Measurements from ENCODE around the gene FAM187B. TPM values are rescaled to one million over a fixed set of nuclear protein-coding genes. Genes with fewer than 3 reads are reported as not detected.

FAM187B gene
- total and polyA plus RNA-seq, 8 donors: not detected

DNA sequence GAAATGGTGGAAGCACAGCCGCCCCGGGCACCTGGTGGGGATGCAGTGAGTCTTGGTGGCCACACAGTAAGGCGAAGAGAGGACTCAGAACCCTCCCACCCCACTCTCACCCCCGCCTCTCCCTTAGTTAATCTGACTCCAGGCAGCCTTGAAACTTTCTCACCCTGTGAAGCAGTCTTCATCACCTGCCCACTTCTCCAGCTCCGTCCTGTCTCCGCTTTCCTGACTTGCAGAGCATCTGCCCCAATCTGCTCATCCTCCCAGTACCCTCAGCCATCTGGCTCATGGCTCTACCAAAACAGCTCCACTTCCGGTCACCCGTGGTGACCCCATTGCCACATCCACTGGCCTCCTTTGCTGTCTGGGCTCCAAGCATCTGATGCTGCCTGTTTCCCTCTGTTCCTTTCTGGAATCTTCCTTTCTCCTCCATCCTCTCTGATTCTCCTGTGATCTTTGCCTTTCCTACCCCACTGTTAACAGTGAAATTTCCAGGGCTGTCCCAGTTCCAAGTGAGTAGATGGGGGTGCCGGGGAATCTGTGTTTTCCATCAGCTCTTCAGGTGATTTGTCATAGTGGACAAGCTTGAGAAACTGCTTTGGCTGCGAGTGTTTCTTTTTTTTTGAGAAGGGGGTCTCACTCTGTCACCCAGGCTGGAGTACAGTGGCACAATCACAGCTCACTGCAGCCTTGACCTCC lies 44.6 kb upstream of the FAM187B start:
- DNase-seq (no peak), FAIRE-seq (no peak), ATAC-seq (no peak)
- H3K4me3 ChIP-seq: no peak overlapping the region
- H3K27me3 ChIP-seq: no peaks in the 10 kb centered on the region
- no peaks in the 10 kb centered on the region for H3K9me3 ChIP-seq
- H3K36me3 ChIP-seq: peaks cover 0 to 45% (median 12%) of the 10 kb centered on the region in 3 donors
- H3K4me1 ChIP-seq: peaks cover 3 to 7% (median 6%) of the 10 kb centered on the region in 3 donors
- no peak overlapping the region for H3K27ac ChIP-seq
- 83 to 89% methylated on average over 10 of the region's 10 CpGs for WGBS, 2 donors
- intact Hi-C loops (cut with DNase I): no loop called here
- TF ChIP-seq, protein P1, sequence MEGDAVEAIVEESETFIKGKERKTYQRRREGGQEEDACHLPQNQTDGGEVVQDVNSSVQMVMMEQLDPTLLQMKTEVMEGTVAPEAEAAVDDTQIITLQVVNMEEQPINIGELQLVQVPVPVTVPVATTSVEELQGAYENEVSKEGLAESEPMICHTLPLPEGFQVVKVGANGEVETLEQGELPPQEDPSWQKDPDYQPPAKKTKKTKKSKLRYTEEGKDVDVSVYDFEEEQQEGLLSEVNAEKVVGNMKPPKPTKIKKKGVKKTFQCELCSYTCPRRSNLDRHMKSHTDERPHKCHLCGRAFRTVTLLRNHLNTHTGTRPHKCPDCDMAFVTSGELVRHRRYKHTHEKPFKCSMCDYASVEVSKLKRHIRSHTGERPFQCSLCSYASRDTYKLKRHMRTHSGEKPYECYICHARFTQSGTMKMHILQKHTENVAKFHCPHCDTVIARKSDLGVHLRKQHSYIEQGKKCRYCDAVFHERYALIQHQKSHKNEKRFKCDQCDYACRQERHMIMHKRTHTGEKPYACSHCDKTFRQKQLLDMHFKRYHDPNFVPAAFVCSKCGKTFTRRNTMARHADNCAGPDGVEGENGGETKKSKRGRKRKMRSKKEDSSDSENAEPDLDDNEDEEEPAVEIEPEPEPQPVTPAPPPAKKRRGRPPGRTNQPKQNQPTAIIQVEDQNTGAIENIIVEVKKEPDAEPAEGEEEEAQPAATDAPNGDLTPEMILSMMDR (IDR thresholded peaks at IDR 0.05): no peak

DNA sequence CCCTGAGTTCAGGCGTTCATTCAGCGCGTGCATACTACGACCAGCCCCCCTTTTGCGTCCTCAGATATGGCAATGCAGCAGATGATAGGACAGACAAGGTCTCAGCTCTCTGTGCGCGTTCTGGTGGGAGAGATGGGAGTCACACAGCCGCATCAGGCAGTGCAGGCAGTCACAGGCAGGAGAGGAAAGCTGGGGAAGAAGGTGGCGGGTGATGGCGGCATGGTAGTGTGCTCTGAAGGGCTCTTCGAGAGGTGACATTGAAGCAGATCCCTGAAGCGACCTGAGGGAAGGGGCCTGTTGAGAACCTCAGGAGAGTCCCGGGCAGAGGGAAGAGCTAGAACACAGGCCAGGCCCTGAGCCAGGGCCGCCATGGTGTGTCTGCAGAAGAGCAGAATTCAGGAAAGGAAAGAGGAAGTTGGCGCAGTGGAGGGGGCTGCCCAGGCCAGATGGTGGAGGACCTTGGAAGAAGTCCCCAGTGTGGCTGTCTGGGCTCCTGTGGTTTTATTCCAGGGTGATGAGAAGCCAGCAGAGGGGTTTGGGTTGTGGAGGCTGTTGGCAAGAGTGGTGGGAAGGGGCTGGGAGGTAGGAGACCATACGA lies 43.7 kb upstream of the FAM187B start:
- Histone ChIP-seq H3K9me3 (no peaks in the 10 kb centered on the region), H3K4me1 (peaks cover 3 to 7% (median 6%) of the 10 kb centered on the region in 3 donors), H3K36me3 (peaks cover 0 to 38% (median 12%) of the 10 kb centered on the region in 3 donors), H3K27me3 (no peaks in the 10 kb centered on the region), H3K4me3 (no peak overlapping the region), H3K27ac (no peak overlapping the region)
- TF ChIP-seq, protein P1 (IDR thresholded peaks at IDR 0.05): no peak
- no peak for FAIRE-seq
- 91% methylated on average over 16 of the region's 16 CpGs for WGBS, 2 donors
- intact Hi-C loops (cut with DNase I): no loop called here
- ATAC-seq: no peak
- no peak for DNase-seq

DNA sequence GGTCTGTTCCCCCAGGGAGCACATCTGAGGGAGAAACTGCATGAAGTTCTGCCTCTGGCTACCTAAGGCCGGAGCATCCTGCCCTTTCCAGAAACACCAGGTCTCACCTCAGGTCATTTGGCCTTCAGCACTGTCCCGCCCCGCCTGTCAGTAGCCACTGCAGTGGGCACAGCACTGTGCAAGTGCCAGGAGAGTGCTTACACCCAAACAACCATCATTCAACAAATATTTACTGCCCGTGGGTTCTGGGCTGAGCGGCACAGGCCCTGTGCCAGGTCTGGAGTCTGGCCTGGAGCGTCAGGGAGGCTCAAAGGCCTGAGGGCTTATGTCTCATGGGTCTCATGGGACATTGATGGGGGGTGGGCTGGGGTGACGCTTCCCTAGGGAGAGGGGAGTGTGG lies 43.0 kb upstream of the FAM187B start:
- TF ChIP-seq, protein P1 (IDR thresholded peaks at IDR 0.05): no peak
- no peak for FAIRE-seq
- no peak overlapping the region for H3K27ac ChIP-seq
- intact Hi-C loops (cut with DNase I): no loop called here
- peaks cover 6 to 7% (median 6%) of the 10 kb centered on the region in 3 donors for H3K4me1 ChIP-seq
- no peaks in the 10 kb centered on the region for H3K9me3 ChIP-seq
- peak in 1 of 6 donors; percentile 23 for DNase-seq
- ATAC-seq: no peak
- H3K36me3 ChIP-seq: peaks cover 0 to 33% (median 10%) of the 10 kb centered on the region in 3 donors
- H3K27me3 ChIP-seq: no peaks in the 10 kb centered on the region
- 78 to 81% methylated on average over 7 of the region's 7 CpGs for WGBS, 2 donors
- H3K4me3 ChIP-seq: no peak overlapping the region

DNA sequence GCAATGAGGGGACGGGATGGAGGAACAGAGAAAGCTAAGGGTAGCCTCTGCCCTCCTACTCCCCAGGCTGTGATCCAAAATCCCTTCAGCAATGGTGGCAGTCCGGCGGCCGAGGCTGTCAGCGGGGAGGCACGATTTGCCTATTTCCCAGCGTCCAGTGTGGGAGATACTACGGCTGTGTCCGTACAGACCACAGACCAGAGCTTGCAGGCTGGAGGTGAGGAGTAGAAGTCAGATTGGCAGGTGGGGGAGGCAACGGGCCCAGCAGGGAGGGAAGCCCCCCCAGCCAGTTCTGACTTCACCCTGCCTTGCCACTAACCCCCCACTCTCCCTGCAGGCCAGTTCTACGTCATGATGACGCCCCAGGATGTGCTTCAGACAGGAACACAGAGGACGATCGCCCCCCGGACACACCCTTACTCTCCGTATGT lies 41.9 kb upstream of the FAM187B start:
- FAIRE-seq (no peak), DNase-seq (peak in 2 of 6 donors; percentile 37 to 61), ATAC-seq (no peak)
- Histone ChIP-seq H3K9me3 (no peaks in the 10 kb centered on the region), H3K27ac (peak overlapping the region in 1 of 4 donors; percentile 80), H3K4me3 (peak overlapping the region in 2 of 4 donors; percentile 71 to 73), H3K36me3 (peaks cover 0 to 24% (median 9%) of the 10 kb centered on the region in 3 donors), H3K27me3 (no peaks in the 10 kb centered on the region), H3K4me1 (peaks cover 9 to 12% (median 11%) of the 10 kb centered on the region in 3 donors)
- TF ChIP-seq, protein P1 (IDR thresholded peaks at IDR 0.05): no peak
- WGBS, 2 donors: 88 to 91% methylated on average over 16 of the region's 16 CpGs
- intact Hi-C loops (cut with DNase I): no loop called here

Measured in pancreas (tissue), 10 donors.